Measurements from ENCODE around the gene ZNF341.
A peak's percentile ranks its signal among the peaks of the same experiment; 100 is the strongest.

Gene ZNF341

DNA sequence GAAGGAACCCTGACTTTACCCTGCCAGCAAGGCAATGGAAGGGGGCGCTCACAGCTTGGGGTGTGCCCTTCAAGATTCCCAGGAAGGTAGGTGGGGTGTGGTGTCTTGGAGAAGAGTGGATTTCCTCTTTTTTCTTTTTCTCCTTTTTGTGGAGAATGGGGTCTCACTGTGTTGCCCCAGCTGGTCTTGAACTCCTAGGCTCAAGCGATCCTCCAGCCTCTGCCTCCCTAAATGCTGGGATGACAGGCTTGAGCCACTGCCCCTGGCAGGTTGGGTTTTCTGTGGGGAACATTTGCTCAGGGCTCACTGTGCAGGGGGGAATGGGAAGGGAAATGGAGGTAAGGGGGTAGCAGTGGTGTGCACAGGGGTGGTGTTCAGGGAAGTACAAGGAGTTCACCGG lies 4.0 kb upstream of the ZNF341 start:
- no peak overlapping the region for H3K9ac ChIP-seq (ENCODE audit: low read length)
- H3K9me3 ChIP-seq (ENCODE audit: insufficient read depth, low read length): no peaks in the 10 kb centered on the region
- H3K4me3 ChIP-seq (ENCODE audit: low read length): no peak overlapping the region
- H3K36me3 ChIP-seq (replicated peaks; ENCODE audit: low read depth, low read length): no peaks in the 10 kb centered on the region
- H2AFZ ChIP-seq (ENCODE audit: low read depth, low read length): no peak overlapping the region
- H4K20me1 ChIP-seq (ENCODE audit: insufficient read depth, low read length): no peaks in the 10 kb centered on the region
- no peaks in the 10 kb centered on the region for H3K79me2 ChIP-seq (ENCODE audit: low read length)
- H3K27me3 ChIP-seq (ENCODE audit: low read depth, low read length): no peaks in the 10 kb centered on the region
- no peak overlapping the region for H3K4me2 ChIP-seq (ENCODE audit: low read length)
- H3K4me1 ChIP-seq (ENCODE audit: low read length): peaks cover 8% of the 10 kb centered on the region
- H3K27ac ChIP-seq (ENCODE audit: low read length): no peak overlapping the region
- TF ChIP-seq, protein P1, sequence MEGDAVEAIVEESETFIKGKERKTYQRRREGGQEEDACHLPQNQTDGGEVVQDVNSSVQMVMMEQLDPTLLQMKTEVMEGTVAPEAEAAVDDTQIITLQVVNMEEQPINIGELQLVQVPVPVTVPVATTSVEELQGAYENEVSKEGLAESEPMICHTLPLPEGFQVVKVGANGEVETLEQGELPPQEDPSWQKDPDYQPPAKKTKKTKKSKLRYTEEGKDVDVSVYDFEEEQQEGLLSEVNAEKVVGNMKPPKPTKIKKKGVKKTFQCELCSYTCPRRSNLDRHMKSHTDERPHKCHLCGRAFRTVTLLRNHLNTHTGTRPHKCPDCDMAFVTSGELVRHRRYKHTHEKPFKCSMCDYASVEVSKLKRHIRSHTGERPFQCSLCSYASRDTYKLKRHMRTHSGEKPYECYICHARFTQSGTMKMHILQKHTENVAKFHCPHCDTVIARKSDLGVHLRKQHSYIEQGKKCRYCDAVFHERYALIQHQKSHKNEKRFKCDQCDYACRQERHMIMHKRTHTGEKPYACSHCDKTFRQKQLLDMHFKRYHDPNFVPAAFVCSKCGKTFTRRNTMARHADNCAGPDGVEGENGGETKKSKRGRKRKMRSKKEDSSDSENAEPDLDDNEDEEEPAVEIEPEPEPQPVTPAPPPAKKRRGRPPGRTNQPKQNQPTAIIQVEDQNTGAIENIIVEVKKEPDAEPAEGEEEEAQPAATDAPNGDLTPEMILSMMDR (IDR thresholded peaks at IDR 0.05; ENCODE audit: low read depth, low read length): no peak
- TF ChIP-seq EZH2phosphoT487 (IDR thresholded peaks at IDR 0.05; ENCODE audit: low read depth): no peak

- no peaks in the 10 kb centered on the region for H4K20me1 ChIP-seq (ENCODE audit: insufficient read depth, low read length)
- no peak overlapping the region for H3K4me3 ChIP-seq (ENCODE audit: low read length)
- no peaks in the 10 kb centered on the region for H3K9me3 ChIP-seq (ENCODE audit: insufficient read depth, low read length)
- H2AFZ ChIP-seq (ENCODE audit: low read depth, low read length): no peak overlapping the region
- no peak overlapping the region for H3K4me2 ChIP-seq (ENCODE audit: low read length)
- no peaks in the 10 kb centered on the region for H3K36me3 ChIP-seq (replicated peaks; ENCODE audit: low read depth, low read length)
- peaks cover 15% of the 10 kb centered on the region for H3K4me1 ChIP-seq (ENCODE audit: low read length)
- no peak for TF ChIP-seq EZH2phosphoT487 (IDR thresholded peaks at IDR 0.05; ENCODE audit: low read depth)
- no peak overlapping the region for H3K9ac ChIP-seq (ENCODE audit: low read length)
- no peaks in the 10 kb centered on the region for H3K79me2 ChIP-seq (ENCODE audit: low read length)
- no peak overlapping the region for H3K27ac ChIP-seq (ENCODE audit: low read length)
- H3K27me3 ChIP-seq (ENCODE audit: low read depth, low read length): no peaks in the 10 kb centered on the region
Observed at GRCh38 chr20:33728463-33728862, 3.3 kb upstream of the ZNF341 start.

DNA sequence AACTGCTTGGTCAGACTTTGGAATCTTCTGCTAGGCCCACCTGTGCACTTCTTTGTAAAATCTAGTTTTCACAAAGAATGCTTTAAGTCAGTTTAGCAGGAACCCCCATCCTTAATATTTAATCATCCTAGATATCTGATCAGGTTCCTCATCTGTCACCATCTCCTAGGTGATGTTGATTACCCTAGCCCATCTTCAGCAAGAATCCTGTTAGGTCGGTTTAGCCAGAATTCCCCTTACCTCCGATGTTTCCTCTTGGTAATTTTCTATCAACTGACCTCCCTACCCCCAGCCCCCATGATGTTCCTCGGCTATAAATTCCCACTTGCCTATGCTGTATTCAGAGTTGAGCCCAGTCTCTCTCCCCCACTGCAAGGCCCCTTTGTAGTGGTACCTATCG lies 2.7 kb upstream of the ZNF341 start:
- Histone ChIP-seq H3K4me1 (ENCODE audit: low read length) (peaks cover 21% of the 10 kb centered on the region), H3K4me2 (ENCODE audit: low read length) (no peak overlapping the region), H3K27me3 (ENCODE audit: low read depth, low read length) (no peaks in the 10 kb centered on the region), H2AFZ (ENCODE audit: low read depth, low read length) (no peak overlapping the region), H3K4me3 (ENCODE audit: low read length) (no peak overlapping the region), H3K36me3 (replicated peaks; ENCODE audit: low read depth, low read length) (no peaks in the 10 kb centered on the region), H3K79me2 (ENCODE audit: low read length) (no peaks in the 10 kb centered on the region), H3K27ac (ENCODE audit: low read length) (no peak overlapping the region), H3K9me3 (ENCODE audit: insufficient read depth, low read length) (no peaks in the 10 kb centered on the region), H3K9ac (ENCODE audit: low read length) (no peak overlapping the region), H4K20me1 (ENCODE audit: insufficient read depth, low read length) (no peaks in the 10 kb centered on the region)
- no peak for TF ChIP-seq EZH2phosphoT487 (IDR thresholded peaks at IDR 0.05; ENCODE audit: low read depth)
- TF ChIP-seq, protein P1 (IDR thresholded peaks at IDR 0.05; ENCODE audit: low read depth, low read length): no peak

- Histone ChIP-seq H3K4me1 (ENCODE audit: low read length) (peaks cover 21% of the 10 kb centered on the region), H3K4me3 (ENCODE audit: low read length) (peak overlapping the region; percentile 77), H2AFZ (ENCODE audit: low read depth, low read length) (peak overlapping the region; percentile 96), H3K27ac (ENCODE audit: low read length) (peak overlapping the region; percentile 36), H3K79me2 (ENCODE audit: low read length) (no peaks in the 10 kb centered on the region), H3K4me2 (ENCODE audit: low read length) (peak overlapping the region; percentile 86), H4K20me1 (ENCODE audit: insufficient read depth, low read length) (no peaks in the 10 kb centered on the region), H3K9ac (ENCODE audit: low read length) (peak overlapping the region; percentile 75), H3K27me3 (ENCODE audit: low read depth, low read length) (no peaks in the 10 kb centered on the region), H3K36me3 (replicated peaks; ENCODE audit: low read depth, low read length) (no peaks in the 10 kb centered on the region), H3K9me3 (ENCODE audit: insufficient read depth, low read length) (peaks cover 10% of the 10 kb centered on the region)
- no peak for TF ChIP-seq EZH2phosphoT487 (IDR thresholded peaks at IDR 0.05; ENCODE audit: low read depth)
- TF ChIP-seq, protein P1 (IDR thresholded peaks at IDR 0.05; ENCODE audit: low read depth, low read length): no peak
Observed at GRCh38 chr20:33730946-33731692, 677 bp upstream of the ZNF341 start.
